Activated T-cell treated with anti-CD3 and anti-CD28 coated beads, Interleukin-2, amount 50 U/mL, for 24 hours (primary cell): ENCODE data around the gene CD276.
"Not testable (repeated sequence)": the region's sequence is repeated elsewhere in the genome, so short reads cannot be mapped to it uniquely, and the experiment has no call there.

ENCODE experiments used
- DNase-seq: peaks from one replicate; pipeline ENCODE4 v3.0.0-alpha.2; 2020
- H3K27ac Mint-ChIP-seq: 2 replicates; pipeline ENCODE4 v1.8.0; 2020; ENCODE audit warnings: mild to moderate bottlenecking, mixed read lengths
- H3K27me3 Mint-ChIP-seq: 2 replicates; pipeline ENCODE4 v1.8.0; 2020; ENCODE audit warnings: mixed read lengths
- H3K36me3 Mint-ChIP-seq: 2 replicates; pipeline ENCODE4 v1.8.0; 2020; ENCODE audit warnings: low read depth, mixed read lengths
- H3K4me1 Mint-ChIP-seq: 2 replicates; pipeline ENCODE4 v1.8.0; 2020; ENCODE audit warnings: low read depth, mixed read lengths
- H3K4me3 Mint-ChIP-seq: 2 replicates; pipeline ENCODE4 v1.8.0; 2020; ENCODE audit warnings: mild to moderate bottlenecking, moderate library complexity, mixed read lengths
- H3K9me3 Mint-ChIP-seq: 2 replicates; pipeline ENCODE4 v1.8.0; 2020; ENCODE audit warnings: mixed read lengths

The CD276 gene

DNA sequence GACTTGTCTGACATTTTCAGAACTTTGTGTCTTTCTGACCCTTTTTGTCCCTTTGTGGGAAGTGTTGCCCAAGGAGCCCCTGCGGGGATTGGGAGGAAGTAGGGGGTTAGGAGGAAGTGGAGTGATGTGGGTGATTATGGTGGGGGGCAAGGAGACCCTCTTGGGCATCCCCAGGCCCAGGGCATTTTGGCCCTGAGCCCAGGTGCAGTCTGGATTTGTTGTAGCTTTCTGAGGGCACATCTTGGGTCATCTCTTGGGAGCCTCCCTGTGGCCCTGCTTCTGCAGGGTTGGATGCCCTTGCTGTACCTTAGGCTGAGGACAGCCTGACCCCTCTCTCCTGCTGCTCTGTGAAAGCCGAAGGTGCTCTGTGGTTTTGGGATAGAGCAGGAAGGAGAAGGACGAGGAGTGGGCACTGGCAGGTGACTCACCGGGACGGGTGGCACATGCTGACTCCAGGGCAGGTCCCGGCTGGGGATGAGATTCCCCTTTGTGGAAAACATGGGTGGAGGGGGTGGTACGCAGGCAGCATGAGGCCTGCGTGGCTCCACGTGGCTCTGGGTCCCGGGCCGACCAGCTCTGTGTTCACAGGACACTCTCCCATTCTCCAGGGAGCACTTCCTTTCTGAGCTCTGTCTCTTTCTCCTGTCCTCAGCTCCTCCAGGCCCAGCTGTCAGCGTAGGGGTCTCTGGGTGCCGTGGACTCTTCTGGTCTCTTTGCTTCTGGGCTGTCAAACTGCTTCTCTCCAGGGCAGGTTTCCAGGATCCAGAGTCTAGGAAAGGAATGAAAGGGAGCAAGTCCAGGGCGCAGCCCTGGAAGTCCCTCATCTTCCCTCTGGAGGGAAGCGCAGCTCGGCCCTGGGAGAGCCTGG, 11.8 kb downstream of the CD276 start:
- H3K27ac Mint-ChIP-seq = no peak overlapping the region
- peaks cover 38% of the 10 kb centered on the region for H3K4me1 Mint-ChIP-seq
- no peaks in the 10 kb centered on the region for H3K9me3 Mint-ChIP-seq
- DNase-seq = no peak
- H3K4me3 Mint-ChIP-seq = no peak overlapping the region
- H3K36me3 Mint-ChIP-seq = no peaks in the 10 kb centered on the region
- peaks cover 68% of the 10 kb centered on the region for H3K27me3 Mint-ChIP-seq

DNA sequence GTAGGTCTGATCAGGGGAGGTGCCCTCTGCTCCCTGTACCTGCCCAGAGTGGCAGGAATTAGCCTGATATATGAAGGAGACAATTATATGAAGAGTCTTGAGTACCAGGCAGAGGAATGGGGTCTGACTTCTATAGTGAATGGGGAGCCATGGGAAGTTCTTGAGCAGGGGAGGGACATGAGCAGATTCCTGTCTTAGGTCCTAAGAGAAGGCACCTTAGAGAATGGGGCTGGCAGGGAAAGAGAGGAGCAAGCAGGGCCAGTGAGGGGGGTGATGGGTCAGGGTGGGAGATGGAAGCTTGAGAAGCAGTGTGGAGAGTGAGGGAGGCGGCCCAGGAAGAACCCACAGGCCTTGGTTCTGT, 12.4 kb downstream of the CD276 start:
- Mint-ChIP-seq H3K9me3 (no peaks in the 10 kb centered on the region), H3K27me3 (peaks cover 68% of the 10 kb centered on the region), H3K4me1 (peaks cover 38% of the 10 kb centered on the region), H3K27ac (peak overlapping the region; percentile 82), H3K36me3 (no peaks in the 10 kb centered on the region), H3K4me3 (peak overlapping the region; percentile 58)
- no peak for DNase-seq

DNA sequence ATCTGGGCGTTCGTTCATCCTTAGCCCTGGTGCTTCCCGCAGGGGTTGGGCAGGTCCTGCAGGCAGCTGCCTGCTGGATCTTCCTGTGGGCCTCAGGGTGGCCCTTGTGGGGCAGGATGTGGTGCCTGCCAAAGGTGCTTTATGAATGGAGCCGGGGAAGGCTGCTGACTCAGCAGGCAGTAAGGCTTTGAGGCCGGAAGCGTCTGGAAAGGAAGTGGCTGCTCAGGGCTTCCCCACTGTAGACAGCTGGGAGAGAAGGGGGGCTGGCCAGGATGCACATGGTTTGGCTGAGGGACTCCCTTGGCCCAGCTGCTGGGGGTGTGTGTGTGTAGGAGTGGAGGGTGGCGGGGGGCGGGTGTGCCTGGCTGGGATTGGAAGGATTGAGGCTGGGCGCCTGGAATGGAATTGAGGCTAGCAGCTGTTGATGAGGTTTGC, 12.9 kb downstream of the CD276 start:
- peak; percentile 79 for DNase-seq
- peaks cover 38% of the 10 kb centered on the region for H3K4me1 Mint-ChIP-seq
- H3K36me3 Mint-ChIP-seq = no peaks in the 10 kb centered on the region
- H3K27ac Mint-ChIP-seq = peak overlapping the region; percentile 82
- no peaks in the 10 kb centered on the region for H3K9me3 Mint-ChIP-seq
- H3K4me3 Mint-ChIP-seq = peak overlapping the region; percentile 58
- H3K27me3 Mint-ChIP-seq = peaks cover 72% of the 10 kb centered on the region

DNA sequence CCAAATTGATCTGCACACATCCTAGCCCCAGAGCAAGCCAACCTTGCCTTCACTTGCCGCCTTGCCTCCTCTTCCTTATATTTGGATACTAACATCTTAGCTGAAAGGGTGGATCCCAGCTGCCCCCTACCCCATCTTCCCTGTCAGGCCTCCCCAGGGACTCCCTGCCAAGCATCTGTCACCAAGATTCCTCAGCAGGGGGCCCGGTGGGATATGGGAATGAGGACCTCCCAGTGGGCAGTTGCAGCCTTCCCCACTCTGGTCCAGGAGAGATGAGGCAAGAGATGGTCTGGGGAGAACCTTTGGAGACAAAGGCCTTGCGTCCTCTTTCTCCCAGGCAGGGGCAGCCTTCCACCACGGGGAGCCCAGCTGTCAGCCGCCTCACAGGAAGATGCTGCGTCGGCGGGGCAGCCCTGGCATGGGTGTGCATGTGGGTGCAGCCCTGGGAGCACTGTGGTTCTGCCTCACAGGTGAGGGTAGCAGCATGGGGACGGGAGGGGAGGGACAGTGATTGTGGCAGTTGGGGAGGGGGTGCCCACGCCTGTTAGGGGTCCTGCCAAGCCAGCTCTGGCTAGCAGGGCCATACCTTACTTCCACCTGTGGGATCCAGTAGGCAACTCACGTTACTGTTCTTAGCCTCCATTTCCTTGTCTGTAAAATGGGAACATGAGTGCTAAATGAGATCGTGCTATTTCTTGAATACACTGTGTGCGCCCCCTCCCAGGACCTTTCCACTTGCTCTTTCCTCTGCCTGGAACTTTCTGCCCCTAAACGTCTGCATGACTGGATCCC, 15.3 kb downstream of the CD276 start:
- no peaks in the 10 kb centered on the region for H3K9me3 Mint-ChIP-seq
- H3K27me3 Mint-ChIP-seq = peaks cover 60% of the 10 kb centered on the region
- no peak overlapping the region for H3K27ac Mint-ChIP-seq
- no peak overlapping the region for H3K4me3 Mint-ChIP-seq
- peaks cover 34% of the 10 kb centered on the region for H3K4me1 Mint-ChIP-seq
- no peak for DNase-seq
- no peaks in the 10 kb centered on the region for H3K36me3 Mint-ChIP-seq

DNA sequence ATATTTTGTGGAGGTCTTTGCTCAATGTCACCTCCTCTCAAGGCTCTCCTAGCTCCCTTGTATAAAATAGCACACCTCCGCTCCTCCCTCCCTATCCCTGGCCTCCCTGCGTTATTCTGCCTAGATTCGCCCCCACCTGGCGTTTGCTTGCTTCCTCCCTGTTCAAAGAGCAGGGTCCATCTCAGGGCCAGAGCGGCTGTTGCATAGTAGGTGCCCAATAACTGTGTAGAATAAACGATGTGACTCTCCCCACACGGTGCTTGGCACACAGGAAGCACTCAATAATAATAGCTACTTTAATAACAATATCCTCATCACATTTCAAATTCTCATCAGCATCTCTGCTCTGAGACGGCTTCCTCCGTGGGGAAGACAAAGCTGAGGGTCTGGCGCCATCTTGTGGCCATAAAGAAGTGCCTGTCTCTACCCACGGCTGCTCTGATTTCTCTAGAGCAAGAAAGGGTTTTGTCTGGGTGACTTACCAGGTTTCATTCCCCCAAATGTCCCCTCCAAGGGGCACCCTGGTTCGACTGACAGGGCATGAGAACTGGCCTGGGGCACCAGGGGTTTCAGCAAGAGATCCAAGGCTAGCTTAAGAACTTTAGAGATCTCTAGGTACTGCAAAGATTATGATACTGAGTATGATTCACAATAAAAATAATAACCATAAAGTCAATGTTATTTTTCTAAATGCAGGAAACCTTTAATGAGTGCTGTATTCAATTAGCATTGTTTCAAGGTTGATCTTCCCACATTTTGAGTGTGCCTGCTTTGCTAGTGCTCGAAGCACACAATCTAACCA, 16.1 kb downstream of the CD276 start:
- H3K27me3 Mint-ChIP-seq = peaks cover 57% of the 10 kb centered on the region
- H3K4me3 Mint-ChIP-seq = no peak overlapping the region
- peak; percentile 79 for DNase-seq
- H3K4me1 Mint-ChIP-seq = peaks cover 34% of the 10 kb centered on the region
- H3K27ac Mint-ChIP-seq = no peak overlapping the region
- H3K9me3 Mint-ChIP-seq = no peaks in the 10 kb centered on the region
- H3K36me3 Mint-ChIP-seq = no peaks in the 10 kb centered on the region

DNA sequence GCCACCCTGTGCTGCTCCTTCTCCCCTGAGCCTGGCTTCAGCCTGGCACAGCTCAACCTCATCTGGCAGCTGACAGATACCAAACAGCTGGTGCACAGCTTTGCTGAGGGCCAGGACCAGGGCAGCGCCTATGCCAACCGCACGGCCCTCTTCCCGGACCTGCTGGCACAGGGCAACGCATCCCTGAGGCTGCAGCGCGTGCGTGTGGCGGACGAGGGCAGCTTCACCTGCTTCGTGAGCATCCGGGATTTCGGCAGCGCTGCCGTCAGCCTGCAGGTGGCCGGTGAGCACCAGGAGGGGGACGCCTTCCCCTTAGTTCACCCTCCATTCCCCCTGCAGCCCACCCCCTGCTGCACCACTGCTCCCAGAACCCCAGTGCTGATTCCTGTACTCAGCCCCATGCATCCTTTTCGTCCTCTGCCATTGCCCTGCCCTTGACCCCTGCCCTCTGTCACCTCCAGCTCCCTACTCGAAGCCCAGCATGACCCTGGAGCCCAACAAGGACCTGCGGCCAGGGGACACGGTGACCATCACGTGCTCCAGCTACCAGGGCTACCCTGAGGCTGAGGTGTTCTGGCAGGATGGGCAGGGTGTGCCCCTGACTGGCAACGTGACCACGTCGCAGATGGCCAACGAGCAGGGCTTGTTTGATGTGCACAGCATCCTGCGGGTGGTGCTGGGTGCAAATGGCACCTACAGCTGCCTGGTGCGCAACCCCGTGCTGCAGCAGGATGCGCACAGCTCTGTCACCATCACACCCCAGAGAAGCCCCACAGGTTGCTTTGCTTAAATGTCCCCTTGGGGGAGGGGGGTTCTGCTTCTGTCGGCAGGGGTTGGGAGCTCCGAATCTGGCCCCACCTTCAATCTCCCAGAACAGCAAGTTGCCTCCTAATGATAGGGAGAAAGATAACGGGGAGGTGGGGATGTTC, 18.4 kb downstream of the CD276 start:
- H3K27me3 Mint-ChIP-seq = peaks cover 46% of the 10 kb centered on the region
- peaks cover 18% of the 10 kb centered on the region for H3K4me1 Mint-ChIP-seq
- not testable (repeated sequence) for H3K36me3 Mint-ChIP-seq, DNase-seq, H3K4me3 Mint-ChIP-seq, H3K9me3 Mint-ChIP-seq, H3K27ac Mint-ChIP-seq

DNA sequence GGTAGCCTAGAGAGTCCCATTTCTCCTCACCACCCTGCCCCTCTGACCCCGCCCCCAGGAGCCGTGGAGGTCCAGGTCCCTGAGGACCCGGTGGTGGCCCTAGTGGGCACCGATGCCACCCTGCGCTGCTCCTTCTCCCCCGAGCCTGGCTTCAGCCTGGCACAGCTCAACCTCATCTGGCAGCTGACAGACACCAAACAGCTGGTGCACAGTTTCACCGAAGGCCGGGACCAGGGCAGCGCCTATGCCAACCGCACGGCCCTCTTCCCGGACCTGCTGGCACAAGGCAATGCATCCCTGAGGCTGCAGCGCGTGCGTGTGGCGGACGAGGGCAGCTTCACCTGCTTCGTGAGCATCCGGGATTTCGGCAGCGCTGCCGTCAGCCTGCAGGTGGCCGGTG, 19.4 kb downstream of the CD276 start:
- not testable (repeated sequence) for DNase-seq, H3K9me3 Mint-ChIP-seq, H3K4me3 Mint-ChIP-seq, H3K36me3 Mint-ChIP-seq, H3K27ac Mint-ChIP-seq
- peaks cover 43% of the 10 kb centered on the region for H3K27me3 Mint-ChIP-seq
- peaks cover 11% of the 10 kb centered on the region for H3K4me1 Mint-ChIP-seq

DNA sequence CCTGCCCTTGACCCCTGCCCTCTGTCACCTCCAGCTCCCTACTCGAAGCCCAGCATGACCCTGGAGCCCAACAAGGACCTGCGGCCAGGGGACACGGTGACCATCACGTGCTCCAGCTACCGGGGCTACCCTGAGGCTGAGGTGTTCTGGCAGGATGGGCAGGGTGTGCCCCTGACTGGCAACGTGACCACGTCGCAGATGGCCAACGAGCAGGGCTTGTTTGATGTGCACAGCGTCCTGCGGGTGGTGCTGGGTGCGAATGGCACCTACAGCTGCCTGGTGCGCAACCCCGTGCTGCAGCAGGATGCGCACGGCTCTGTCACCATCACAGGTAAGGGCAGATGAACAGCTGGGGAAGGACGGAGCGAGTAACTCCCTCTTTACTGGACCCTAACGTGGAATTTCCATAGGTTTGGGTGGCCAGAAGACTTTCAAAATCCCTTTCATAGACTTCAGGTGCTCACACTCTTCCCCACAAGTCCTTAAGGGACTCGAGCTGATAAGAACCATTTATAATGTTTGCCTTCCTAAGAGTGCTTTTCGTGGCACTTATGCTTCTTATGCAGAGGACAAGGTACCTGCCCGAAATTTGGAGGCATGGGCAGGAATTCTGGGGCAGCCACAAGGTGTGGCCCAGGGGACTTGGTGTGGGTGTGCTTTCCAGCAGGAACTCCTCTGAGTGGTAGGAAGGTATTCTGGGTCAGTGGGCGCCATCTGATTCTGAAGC, 20.1 kb downstream of the CD276 start:
- H3K9me3 Mint-ChIP-seq, H3K4me1 Mint-ChIP-seq, DNase-seq, H3K4me3 Mint-ChIP-seq, H3K36me3 Mint-ChIP-seq, H3K27ac Mint-ChIP-seq: not testable (repeated sequence)
- peaks cover 39% of the 10 kb centered on the region for H3K27me3 Mint-ChIP-seq

DNA sequence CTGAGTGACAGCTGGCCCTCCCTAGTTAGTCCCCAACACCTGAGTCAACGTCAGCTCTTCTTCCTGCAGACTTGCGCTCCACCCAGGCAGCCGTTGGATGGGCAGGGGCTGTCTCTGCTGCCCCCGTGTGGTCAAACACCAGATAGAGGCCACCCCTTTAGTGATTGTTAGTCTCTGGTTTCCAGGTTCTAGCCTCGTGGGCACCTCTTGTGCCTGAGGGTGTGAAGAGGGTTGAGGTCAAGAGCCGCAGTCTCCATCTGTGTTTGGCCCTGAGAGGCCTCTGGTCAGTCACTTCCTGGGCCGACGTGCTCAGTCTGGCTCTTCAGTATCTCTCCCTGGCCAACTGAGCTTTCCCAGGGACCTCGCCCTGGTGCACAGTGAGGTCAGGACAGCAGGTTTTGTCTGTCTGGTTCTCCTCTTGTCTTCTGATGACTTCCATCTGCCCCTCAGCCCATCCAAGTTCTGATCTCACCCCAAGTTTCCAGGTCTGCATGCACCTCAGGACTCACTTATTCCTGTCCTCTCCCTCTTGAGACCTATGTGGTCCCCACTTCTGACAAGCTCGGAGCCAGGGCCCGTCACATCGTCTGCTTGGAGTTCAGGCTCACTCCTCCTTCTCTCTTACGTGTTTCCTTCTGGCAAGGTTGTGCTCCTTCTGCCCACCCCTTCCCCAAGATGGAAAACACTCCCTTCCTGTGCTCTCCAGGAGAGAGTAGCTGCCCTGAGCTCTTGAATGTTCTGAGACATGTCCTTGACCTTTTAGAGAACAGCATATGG, 20.9 kb downstream of the CD276 start:
- Mint-ChIP-seq H3K36me3 (no peaks in the 10 kb centered on the region), H3K27ac (no peak overlapping the region), H3K9me3 (no peaks in the 10 kb centered on the region), H3K27me3 (peaks cover 32% of the 10 kb centered on the region), H3K4me1 (peaks cover 5% of the 10 kb centered on the region), H3K4me3 (no peak overlapping the region)
- DNase-seq = peak; percentile 77

DNA sequence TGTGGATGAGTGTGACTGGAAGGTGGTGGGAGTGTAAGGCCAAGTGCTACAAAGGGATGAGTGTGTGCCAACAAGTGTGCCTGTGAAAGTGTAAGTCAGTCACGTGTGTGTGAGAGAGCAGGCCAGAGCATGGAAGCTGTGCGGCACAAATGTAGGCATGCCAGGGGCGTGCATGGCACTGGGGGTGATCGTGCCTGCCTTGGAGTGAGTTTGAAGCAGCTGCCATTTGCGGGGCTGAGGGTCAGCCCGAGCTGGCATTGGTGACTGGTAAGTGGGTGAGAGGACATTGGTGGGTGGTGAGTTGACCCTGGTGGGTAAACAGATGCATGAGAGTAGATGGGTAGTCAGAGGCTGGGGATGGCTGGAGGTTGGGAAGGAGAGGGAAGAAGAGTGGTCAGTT, 24.5 kb downstream of the CD276 start:
- H3K36me3 Mint-ChIP-seq = no peaks in the 10 kb centered on the region

DNA sequence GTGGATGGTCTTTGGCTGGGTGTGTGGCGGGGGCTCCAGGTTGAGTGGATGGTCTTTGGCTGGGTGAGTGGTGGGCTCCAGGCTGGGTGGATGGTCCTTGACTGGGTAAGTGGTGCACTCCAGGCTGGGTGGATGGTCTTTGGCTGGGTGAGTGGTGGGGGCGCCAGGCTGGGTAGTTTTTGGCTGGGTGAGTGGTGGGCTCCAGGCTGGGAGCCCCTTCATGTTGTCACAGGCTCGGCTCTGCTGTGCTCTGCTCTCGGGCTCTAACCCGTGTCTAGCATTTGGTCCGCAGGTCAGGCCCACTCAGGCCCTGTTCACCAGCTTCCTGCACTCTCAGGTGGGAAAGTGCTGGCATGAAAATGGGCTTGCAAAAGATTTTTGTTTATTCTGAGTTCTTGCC, 25.1 kb downstream of the CD276 start:
- H3K4me1 Mint-ChIP-seq = peaks cover 2% of the 10 kb centered on the region
- no peaks in the 10 kb centered on the region for H3K9me3 Mint-ChIP-seq
- no peak overlapping the region for H3K27ac Mint-ChIP-seq
- H3K27me3 Mint-ChIP-seq = peaks cover 25% of the 10 kb centered on the region
- no peak overlapping the region for H3K4me3 Mint-ChIP-seq
- no peaks in the 10 kb centered on the region for H3K36me3 Mint-ChIP-seq
- DNase-seq = no peak

More for the DNA sequence above, 24.5 kb downstream of the CD276 start:
- Mint-ChIP-seq H3K4me1 (peaks cover 2% of the 10 kb centered on the region), H3K27ac (no peak overlapping the region), H3K27me3 (peaks cover 26% of the 10 kb centered on the region), H3K9me3 (no peaks in the 10 kb centered on the region), H3K4me3 (no peak overlapping the region)
- DNase-seq = no peak

DNA sequence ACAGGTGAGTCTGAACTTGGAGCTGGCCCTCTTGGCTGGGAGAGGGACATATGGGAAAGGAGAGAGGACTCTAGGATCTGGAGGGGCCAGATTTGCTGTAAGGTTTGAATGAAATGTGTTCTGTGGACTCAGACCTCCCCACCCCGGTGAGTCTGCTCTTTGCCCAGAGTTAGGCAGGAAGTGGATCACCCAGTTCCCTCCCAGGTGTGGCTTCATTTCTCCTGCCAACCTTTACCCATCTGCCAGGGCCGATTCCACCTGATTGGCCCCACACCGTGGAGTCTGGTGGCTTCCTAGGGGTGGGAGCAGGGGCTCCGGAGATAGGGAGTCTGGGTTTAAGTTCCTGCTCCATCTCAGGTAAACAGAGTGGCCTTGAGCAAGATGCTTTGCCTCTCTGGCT, 25.5 kb downstream of the CD276 start:
- DNase-seq = no peak
- H3K4me3 Mint-ChIP-seq = no peak overlapping the region
- H3K27ac Mint-ChIP-seq = no peak overlapping the region
- no peaks in the 10 kb centered on the region for H3K9me3 Mint-ChIP-seq
- peaks cover 1% of the 10 kb centered on the region for H3K4me1 Mint-ChIP-seq
- H3K27me3 Mint-ChIP-seq = peaks cover 22% of the 10 kb centered on the region
- H3K36me3 Mint-ChIP-seq = no peaks in the 10 kb centered on the region

DNA sequence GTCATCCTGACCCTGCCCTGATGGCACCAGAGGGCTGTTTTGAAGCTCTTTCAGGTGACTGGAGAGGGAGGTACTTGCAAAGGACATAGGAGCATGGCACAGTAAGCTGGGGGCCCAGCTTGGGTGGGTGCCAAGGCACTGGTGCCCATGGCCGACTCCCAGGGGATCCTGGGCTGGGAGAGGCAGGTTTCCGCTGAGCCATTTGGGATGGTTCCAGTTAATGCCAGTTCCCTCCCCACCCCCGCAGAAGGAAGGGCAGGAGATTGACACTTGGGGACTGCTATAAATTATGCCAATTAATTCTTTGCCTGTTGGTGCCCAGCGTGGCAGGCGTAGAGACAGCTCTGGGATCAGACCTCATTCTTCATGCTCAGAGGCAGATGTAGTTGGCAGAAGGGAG, 26.1 kb downstream of the CD276 start:
- H3K27me3 Mint-ChIP-seq = peaks cover 19% of the 10 kb centered on the region
- no peaks in the 10 kb centered on the region for H3K36me3 Mint-ChIP-seq
- no peaks in the 10 kb centered on the region for H3K4me1 Mint-ChIP-seq
- H3K27ac Mint-ChIP-seq = no peak overlapping the region
- no peak for DNase-seq
- H3K4me3 Mint-ChIP-seq = no peak overlapping the region
- H3K9me3 Mint-ChIP-seq = no peaks in the 10 kb centered on the region
